Measurements from ENCODE around the gene KMT2C. TPM values are rescaled to one million over a fixed set of nuclear protein-coding genes. Genes with fewer than 3 reads are reported as not detected.
"Not testable (repeated sequence)": the region's sequence is repeated elsewhere in the genome, so short reads cannot be mapped to it uniquely, and the experiment has no call there.

Gene KMT2C
- total and polyA plus RNA-seq, 4 donors = 5.8 to 123 (median 56.2) TPM

- peak; percentile 74 for ATAC-seq (ENCODE audit: low FRiP score)
- no peak overlapping the region for H3K27ac ChIP-seq (ENCODE audit: low read depth in 1 of 2, low read length in 2 of 2)
- 50 to 66% methylated on average over 31 to 32 of the region's 32 CpGs for WGBS, 2 donors
- DNase-seq = peak in 1 of 2 donors; percentile 76
- peaks cover 0 to 5% of the 10 kb centered on the region in 2 donors for H3K4me1 ChIP-seq (ENCODE audit: control insufficient read depth in 1 of 2, insufficient read depth in 2 of 2, low read length in 2 of 2)
- intact Hi-C loops (cut with DNase I) = no loop called here
- H3K27me3 ChIP-seq (ENCODE audit: control insufficient read depth in 1 of 2, insufficient read depth in 2 of 2, low read length in 1 of 2) = no peaks in the 10 kb centered on the region
- no peak overlapping the region for H3K4me3 ChIP-seq (ENCODE audit: low read length in 2 of 2)
- no peaks in the 10 kb centered on the region for H3K36me3 ChIP-seq (ENCODE audit: control insufficient read depth in 1 of 2, insufficient read depth in 2 of 2, low read length in 1 of 2)
- no peaks in the 10 kb centered on the region for H3K9me3 ChIP-seq (ENCODE audit: control insufficient read depth, low read length)
These were observed 69.1 kb downstream of the KMT2C start for GRCh38 chr7:152366662-152367061.

- no peaks in the 10 kb centered on the region for H3K36me3 ChIP-seq (ENCODE audit: control insufficient read depth in 1 of 2, insufficient read depth in 2 of 2, low read length in 1 of 2)
- H3K27me3 ChIP-seq (ENCODE audit: control insufficient read depth in 1 of 2, insufficient read depth in 2 of 2, low read length in 1 of 2) = no peaks in the 10 kb centered on the region
- H3K9me3 ChIP-seq (ENCODE audit: control insufficient read depth, low read length) = no peaks in the 10 kb centered on the region
- WGBS, 2 donors = 92 to 94% methylated on average over 6 of the region's 6 CpGs
- H3K4me3 ChIP-seq (ENCODE audit: low read length in 2 of 2) = no peak overlapping the region
- no peak for ATAC-seq (ENCODE audit: low FRiP score)
- no peak overlapping the region for H3K27ac ChIP-seq (ENCODE audit: low read depth in 1 of 2, low read length in 2 of 2)
- intact Hi-C loops (cut with DNase I) = no loop called here
- H3K4me1 ChIP-seq (ENCODE audit: control insufficient read depth in 1 of 2, insufficient read depth in 2 of 2, low read length in 2 of 2) = peaks cover 0 to 5% of the 10 kb centered on the region in 2 donors
- DNase-seq = no peak
These were observed 69.7 kb downstream of the KMT2C start for GRCh38 chr7:152365982-152366603.

- 50 to 55% methylated on average over 1 of the region's 1 CpG for WGBS, 2 donors
- Histone ChIP-seq H3K36me3 (ENCODE audit: control insufficient read depth in 1 of 2, insufficient read depth in 2 of 2, low read length in 1 of 2) (no peaks in the 10 kb centered on the region), H3K9me3 (ENCODE audit: control insufficient read depth, low read length) (no peaks in the 10 kb centered on the region), H3K27me3 (ENCODE audit: control insufficient read depth in 1 of 2, insufficient read depth in 2 of 2, low read length in 1 of 2) (no peaks in the 10 kb centered on the region), H3K4me3 (ENCODE audit: low read length in 2 of 2) (no peak overlapping the region), H3K4me1 (ENCODE audit: control insufficient read depth in 1 of 2, insufficient read depth in 2 of 2, low read length in 2 of 2) (peaks cover 0 to 3% of the 10 kb centered on the region in 2 donors), H3K27ac (ENCODE audit: low read depth in 1 of 2, low read length in 2 of 2) (no peak overlapping the region)
- intact Hi-C loops (cut with DNase I) = no loop called here
- no peak for ATAC-seq (ENCODE audit: low FRiP score)
- no peak for DNase-seq
These were observed 72.0 kb downstream of the KMT2C start for GRCh38 chr7:152363798-152364197.

- H3K4me1 ChIP-seq (ENCODE audit: control insufficient read depth in 1 of 2, insufficient read depth in 2 of 2, low read length in 2 of 2) = peaks cover 0 to 3% of the 10 kb centered on the region in 2 donors
- H3K4me3 ChIP-seq (ENCODE audit: low read length in 2 of 2) = no peak overlapping the region
- no peaks in the 10 kb centered on the region for H3K27me3 ChIP-seq (ENCODE audit: control insufficient read depth in 1 of 2, insufficient read depth in 2 of 2, low read length in 1 of 2)
- no peak for ATAC-seq (ENCODE audit: low FRiP score)
- no peak for DNase-seq
- no peaks in the 10 kb centered on the region for H3K9me3 ChIP-seq (ENCODE audit: control insufficient read depth, low read length)
- WGBS, 2 donors = 59 to 66% methylated on average over 6 of the region's 6 CpGs
- no peak overlapping the region for H3K27ac ChIP-seq (ENCODE audit: low read depth in 1 of 2, low read length in 2 of 2)
- intact Hi-C loops (cut with DNase I) = no loop called here
- no peaks in the 10 kb centered on the region for H3K36me3 ChIP-seq (ENCODE audit: control insufficient read depth in 1 of 2, insufficient read depth in 2 of 2, low read length in 1 of 2)
These were observed 73.5 kb downstream of the KMT2C start for GRCh38 chr7:152362128-152362926.

- ATAC-seq (ENCODE audit: low FRiP score) (no peak), DNase-seq (no peak)
- Histone ChIP-seq H3K27ac (ENCODE audit: low read depth in 1 of 2, low read length in 2 of 2) (no peak overlapping the region), H3K36me3 (ENCODE audit: control insufficient read depth in 1 of 2, insufficient read depth in 2 of 2, low read length in 1 of 2) (peaks cover 0 to 2% of the 10 kb centered on the region in 2 donors), H3K27me3 (ENCODE audit: control insufficient read depth in 1 of 2, insufficient read depth in 2 of 2, low read length in 1 of 2) (no peaks in the 10 kb centered on the region), H3K4me1 (ENCODE audit: control insufficient read depth in 1 of 2, insufficient read depth in 2 of 2, low read length in 2 of 2) (peaks cover 0 to 2% of the 10 kb centered on the region in 2 donors), H3K9me3 (ENCODE audit: control insufficient read depth, low read length) (no peaks in the 10 kb centered on the region), H3K4me3 (ENCODE audit: low read length in 2 of 2) (no peak overlapping the region)
- intact Hi-C loops (cut with DNase I) = no loop called here
- WGBS, 2 donors = 72 to 75% methylated on average over 2 of the region's 2 CpGs
These were observed 80.2 kb downstream of the KMT2C start for GRCh38 chr7:152355474-152356057.

- no peak overlapping the region for H3K27ac ChIP-seq (ENCODE audit: low read depth in 1 of 2, low read length in 2 of 2)
- no peak for ATAC-seq (ENCODE audit: low FRiP score)
- no peak overlapping the region for H3K4me3 ChIP-seq (ENCODE audit: low read length in 2 of 2)
- whole genome bisulfite sequencing, 2 donors = 7 to 9% methylated on average over 1 of the region's 1 CpG
- DNase-seq = no peak
- peaks cover 0 to 2% of the 10 kb centered on the region in 2 donors for H3K36me3 ChIP-seq (ENCODE audit: control insufficient read depth in 1 of 2, insufficient read depth in 2 of 2, low read length in 1 of 2)
- H3K27me3 ChIP-seq (ENCODE audit: control insufficient read depth in 1 of 2, insufficient read depth in 2 of 2, low read length in 1 of 2) = no peaks in the 10 kb centered on the region
- H3K9me3 ChIP-seq (ENCODE audit: control insufficient read depth, low read length) = no peaks in the 10 kb centered on the region
- H3K4me1 ChIP-seq (ENCODE audit: control insufficient read depth in 1 of 2, insufficient read depth in 2 of 2, low read length in 2 of 2) = peaks cover 0 to 2% of the 10 kb centered on the region in 2 donors
- intact Hi-C loops (cut with DNase I) = no loop called here
These were observed 81.7 kb downstream of the KMT2C start for GRCh38 chr7:152354061-152354460.

GRCh38 chr7:152353281-152353680, 82.5 kb downstream of the KMT2C start:
- H3K27ac ChIP-seq (ENCODE audit: low read depth in 1 of 2, low read length in 2 of 2); H3K36me3 ChIP-seq (ENCODE audit: control insufficient read depth in 1 of 2, insufficient read depth in 2 of 2, low read length in 1 of 2); DNase-seq; H3K4me3 ChIP-seq (ENCODE audit: low read length in 2 of 2); H3K9me3 ChIP-seq (ENCODE audit: control insufficient read depth, low read length); ATAC-seq (ENCODE audit: low FRiP score); intact Hi-C loops (cut with DNase I); H3K27me3 ChIP-seq (ENCODE audit: control insufficient read depth in 1 of 2, insufficient read depth in 2 of 2, low read length in 1 of 2); H3K4me1 ChIP-seq (ENCODE audit: control insufficient read depth in 1 of 2, insufficient read depth in 2 of 2, low read length in 2 of 2): not testable (repeated sequence)
- 96 to 97% methylated on average over 5 of the region's 5 CpGs for WGBS, 2 donors

- ATAC-seq (ENCODE audit: low FRiP score) = not testable (repeated sequence)
These were observed 84.1 kb downstream of the KMT2C start for GRCh38 chr7:152351747-152352146.

More at GRCh38 chr7:152351747-152352146, 84.1 kb downstream of the KMT2C start:
- H3K27ac ChIP-seq (ENCODE audit: low read depth in 1 of 2, low read length in 2 of 2); H3K36me3 ChIP-seq (ENCODE audit: control insufficient read depth in 1 of 2, insufficient read depth in 2 of 2, low read length in 1 of 2); H3K9me3 ChIP-seq (ENCODE audit: control insufficient read depth, low read length); H3K4me1 ChIP-seq (ENCODE audit: control insufficient read depth in 1 of 2, insufficient read depth in 2 of 2, low read length in 2 of 2); H3K27me3 ChIP-seq (ENCODE audit: control insufficient read depth in 1 of 2, insufficient read depth in 2 of 2, low read length in 1 of 2); H3K4me3 ChIP-seq (ENCODE audit: low read length in 2 of 2); DNase-seq; intact Hi-C loops (cut with DNase I): not testable (repeated sequence)
- 95% methylated on average over 5 of the region's 5 CpGs for WGBS, 2 donors
